Naive thymus-derived CD8-positive, alpha-beta T cell (primary cell): ENCODE data around the gene MTCH2. TPM values are rescaled to one million over a fixed set of nuclear protein-coding genes. Genes with fewer than 3 reads are reported as not detected.

Source experiments
- polyA plus RNA-seq, 3 donors: library from polyadenylated mRNA; unstranded; fragments of 300-500 nt; fragmentation: Illumina TruSeq; gene quantifications; one replicate each; pipeline ENCODE4 v1.2.3, GENCODE V29; 2021
- total RNA-seq, 8 experiments: library from RNA in 2 of 8; stranded (reverse) in 2 of 8; gene quantifications; one replicate each; pipeline ENCODE4 v1.2.3 and lab custom pipeline; 2021 to 2026

The MTCH2 gene
- total and polyA plus RNA-seq, 5 experiments from 2014 or later: 21.7 to 67.0 (median 54.2) TPM

Other genes starting within 250 kb of the MTCH2 start
- 10 to 100 TPM; 63.2 to 63.9 TPM for gene SLC39A13, start 234.0 kb downstream of the MTCH2 start, total RNA-seq
- 10 to 100 TPM; 23.8 to 41.9 (median 24.4) TPM for gene SLC39A13, start 234.0 kb downstream of the MTCH2 start, polyA plus RNA-seq
- 10 to 100 TPM; 58.4 to 60.0 TPM for gene PSMC3, start 216.1 kb downstream of the MTCH2 start, total RNA-seq
- 100 to 1,000 TPM in 1 of 3 donors, 10 to 100 TPM in 2; 91.5 to 106 (median 94.0) TPM for gene PSMC3, start 216.1 kb downstream of the MTCH2 start, polyA plus RNA-seq
- 1 to 10 TPM; 1.3 to 1.5 TPM for gene RAPSN, start 193.4 kb downstream of the MTCH2 start, total RNA-seq
- not detected for gene RAPSN, start 193.4 kb downstream of the MTCH2 start, polyA plus RNA-seq
- gene CELF1, start 89.4 kb downstream of the MTCH2 start, total RNA-seq: 100 to 1,000 TPM; 133 to 138 TPM
- gene CELF1, start 89.4 kb downstream of the MTCH2 start, polyA plus RNA-seq: 10 to 100 TPM; 45.3 to 79.3 (median 55.3) TPM
- 10 to 100 TPM; 19.1 to 22.2 TPM for gene PTPMT1, start 77.0 kb downstream of the MTCH2 start, total RNA-seq
- gene PTPMT1, start 77.0 kb downstream of the MTCH2 start, polyA plus RNA-seq: 10 to 100 TPM; 58.7 to 73.3 (median 71.0) TPM
- gene KBTBD4, start 63.6 kb downstream of the MTCH2 start, total RNA-seq: 10 to 100 TPM; 26.1 to 29.1 TPM
- 10 to 100 TPM; 44.3 to 45.1 (median 44.3) TPM for gene KBTBD4, start 63.6 kb downstream of the MTCH2 start, polyA plus RNA-seq
- gene NDUFS3, start 63.5 kb downstream of the MTCH2 start, total RNA-seq: 100 to 1,000 TPM; 100 to 106 TPM
- 100 to 1,000 TPM in 2 of 3 donors, 10 to 100 TPM in 1; 92.0 to 109 (median 101) TPM for gene NDUFS3, start 63.5 kb downstream of the MTCH2 start, polyA plus RNA-seq
- gene FAM180B, start 55.9 kb downstream of the MTCH2 start, total RNA-seq: under 1 TPM in 1 of 2 experiments, not detected in 1; 0.26 TPM
- gene FAM180B, start 55.9 kb downstream of the MTCH2 start, polyA plus RNA-seq: not detected
- gene C1QTNF4, start 48.1 kb downstream of the MTCH2 start, total RNA-seq: 1 to 10 TPM in 1 of 2 experiments, under 1 TPM in 1; 0.91 to 1.2 TPM
- gene C1QTNF4, start 48.1 kb downstream of the MTCH2 start, polyA plus RNA-seq: under 1 TPM in 1 of 3 donors, not detected in 2; 0.22 TPM
- gene AGBL2, start 72.8 kb upstream of the MTCH2 start, total RNA-seq: 10 to 100 TPM in 1 of 2 experiments, 1 to 10 TPM in 1; 9.5 to 12.1 TPM
- 1 to 10 TPM; 1.5 to 2.9 (median 2.1) TPM for gene AGBL2, start 72.8 kb upstream of the MTCH2 start, polyA plus RNA-seq
- 100 to 1,000 TPM; 304 to 316 TPM for gene FNBP4, start 124.8 kb upstream of the MTCH2 start, total RNA-seq
- gene FNBP4, start 124.8 kb upstream of the MTCH2 start, polyA plus RNA-seq: 10 to 100 TPM; 40.4 to 49.4 (median 43.3) TPM
- gene NUP160, start 205.8 kb upstream of the MTCH2 start, total RNA-seq: 10 to 100 TPM; 67.0 to 71.7 TPM
- 10 to 100 TPM; 24.0 to 30.8 (median 25.7) TPM for gene NUP160, start 205.8 kb upstream of the MTCH2 start, polyA plus RNA-seq